ENCODE results near the gene HOMER1.

The HOMER1 gene

DNA sequence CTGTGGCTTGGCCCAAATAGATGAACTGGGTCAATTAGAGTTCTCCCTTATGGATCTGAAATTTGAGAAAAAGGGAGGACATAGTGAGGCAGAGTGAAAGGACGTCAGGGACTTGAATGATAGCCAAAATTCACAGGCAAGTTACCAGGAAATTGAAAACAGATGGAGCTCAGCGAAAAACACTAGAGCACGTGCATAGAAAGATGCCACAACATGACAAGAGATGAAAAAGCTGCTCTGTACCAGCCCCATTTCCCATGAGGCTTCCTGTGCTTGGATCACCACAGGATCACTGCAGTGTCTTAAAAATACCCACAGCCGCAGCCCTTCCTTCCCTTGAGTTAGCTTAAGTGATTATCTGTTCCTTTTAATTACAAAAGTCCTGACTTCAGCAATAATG, 39.0 kb upstream of the HOMER1 start:
- peak; percentile 88 for DNase-seq (ENCODE audit: low read depth)
- TF ChIP-seq, protein P1, sequence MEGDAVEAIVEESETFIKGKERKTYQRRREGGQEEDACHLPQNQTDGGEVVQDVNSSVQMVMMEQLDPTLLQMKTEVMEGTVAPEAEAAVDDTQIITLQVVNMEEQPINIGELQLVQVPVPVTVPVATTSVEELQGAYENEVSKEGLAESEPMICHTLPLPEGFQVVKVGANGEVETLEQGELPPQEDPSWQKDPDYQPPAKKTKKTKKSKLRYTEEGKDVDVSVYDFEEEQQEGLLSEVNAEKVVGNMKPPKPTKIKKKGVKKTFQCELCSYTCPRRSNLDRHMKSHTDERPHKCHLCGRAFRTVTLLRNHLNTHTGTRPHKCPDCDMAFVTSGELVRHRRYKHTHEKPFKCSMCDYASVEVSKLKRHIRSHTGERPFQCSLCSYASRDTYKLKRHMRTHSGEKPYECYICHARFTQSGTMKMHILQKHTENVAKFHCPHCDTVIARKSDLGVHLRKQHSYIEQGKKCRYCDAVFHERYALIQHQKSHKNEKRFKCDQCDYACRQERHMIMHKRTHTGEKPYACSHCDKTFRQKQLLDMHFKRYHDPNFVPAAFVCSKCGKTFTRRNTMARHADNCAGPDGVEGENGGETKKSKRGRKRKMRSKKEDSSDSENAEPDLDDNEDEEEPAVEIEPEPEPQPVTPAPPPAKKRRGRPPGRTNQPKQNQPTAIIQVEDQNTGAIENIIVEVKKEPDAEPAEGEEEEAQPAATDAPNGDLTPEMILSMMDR (conservative IDR thresholded peaks at IDR 0.05; ENCODE audit: control insufficient read depth, insufficient read depth, low read depth, low read length), result no peak
- no peak overlapping the region for H3K4me3 ChIP-seq (ENCODE audit: control insufficient read depth, low read depth, low read length)

DNA sequence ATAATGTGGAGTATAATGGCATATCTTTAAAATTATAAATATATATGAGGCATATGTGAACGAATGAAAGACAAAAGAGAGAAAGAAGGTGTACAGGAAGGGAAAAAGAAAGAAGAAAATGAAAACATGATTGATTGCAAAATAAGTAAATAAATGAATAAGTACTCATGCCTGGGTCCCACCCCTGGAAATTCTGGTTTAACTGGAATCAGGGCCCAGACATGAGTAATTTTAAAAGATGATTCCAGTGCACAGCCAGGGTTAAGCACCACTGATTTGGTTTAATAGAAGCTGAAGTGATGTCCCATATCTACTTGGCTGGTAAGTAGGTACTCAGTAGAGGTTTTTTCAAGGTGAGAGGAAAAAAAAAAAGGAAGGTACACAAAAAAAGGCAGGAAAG, 34.0 kb upstream of the HOMER1 start:
- no peak for DNase-seq (ENCODE audit: low read depth)
- H3K4me3 ChIP-seq (ENCODE audit: control insufficient read depth, low read depth, low read length), result no peak overlapping the region
- TF ChIP-seq, protein P1 (conservative IDR thresholded peaks at IDR 0.05; ENCODE audit: control insufficient read depth, insufficient read depth, low read depth, low read length), result no peak

DNA sequence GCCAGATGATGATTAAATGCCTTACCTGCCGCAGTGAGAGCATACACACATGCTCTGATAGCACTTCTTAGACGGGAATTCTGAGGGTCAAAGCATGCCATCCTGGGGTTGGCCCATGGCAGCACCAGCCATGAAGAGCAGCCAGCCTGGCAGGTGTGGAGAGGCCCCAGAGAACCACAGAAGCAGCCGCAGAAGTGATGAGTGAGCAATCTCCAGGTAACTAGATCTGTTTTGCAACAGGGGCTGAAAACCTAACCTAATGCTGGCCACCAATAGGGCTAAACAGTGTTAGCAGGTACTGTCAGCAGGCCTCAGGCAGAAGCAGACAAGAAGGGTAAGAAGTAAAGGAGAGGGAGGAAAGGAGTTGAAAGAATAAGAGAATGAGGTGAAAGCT, 33.5 kb upstream of the HOMER1 start:
- TF ChIP-seq, protein P1 (conservative IDR thresholded peaks at IDR 0.05; ENCODE audit: control insufficient read depth, insufficient read depth, low read depth, low read length), result no peak
- no peak for DNase-seq (ENCODE audit: low read depth)
- no peak overlapping the region for H3K4me3 ChIP-seq (ENCODE audit: control insufficient read depth, low read depth, low read length)

DNA sequence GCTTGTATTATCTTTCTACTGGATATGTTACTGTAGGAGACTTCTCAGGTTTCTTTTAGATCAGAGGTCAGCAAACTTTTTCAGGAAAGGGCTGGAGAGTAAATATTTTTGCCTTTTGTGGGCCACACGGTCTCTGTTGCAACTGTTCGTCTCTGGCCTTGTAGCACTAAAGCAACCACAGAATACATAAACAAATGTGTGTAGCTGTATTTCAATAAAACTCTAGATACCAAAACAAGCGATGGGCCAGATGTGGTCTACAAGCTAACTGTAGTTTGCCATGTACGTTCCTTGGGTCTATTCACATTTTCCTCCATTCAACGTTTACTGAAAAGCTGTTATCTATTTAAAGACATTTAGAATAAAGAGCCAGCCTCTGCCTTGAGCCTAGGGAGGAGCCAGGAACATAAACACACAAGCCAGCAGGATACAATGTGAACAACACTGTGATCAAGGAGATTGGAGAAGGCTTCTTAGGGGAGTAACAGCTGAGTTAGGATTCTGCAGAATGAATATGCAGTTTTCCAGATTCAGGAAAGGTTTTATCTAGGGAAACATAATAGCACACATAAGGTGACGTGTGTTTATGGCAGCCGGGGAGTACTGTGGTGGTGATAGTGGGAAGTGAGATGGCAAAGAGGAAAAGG, 33.0 kb upstream of the HOMER1 start:
- no peak for DNase-seq (ENCODE audit: low read depth)
- TF ChIP-seq, protein P1 (conservative IDR thresholded peaks at IDR 0.05; ENCODE audit: control insufficient read depth, insufficient read depth, low read depth, low read length), result no peak
- no peak overlapping the region for H3K4me3 ChIP-seq (ENCODE audit: control insufficient read depth, low read depth, low read length)

DNA sequence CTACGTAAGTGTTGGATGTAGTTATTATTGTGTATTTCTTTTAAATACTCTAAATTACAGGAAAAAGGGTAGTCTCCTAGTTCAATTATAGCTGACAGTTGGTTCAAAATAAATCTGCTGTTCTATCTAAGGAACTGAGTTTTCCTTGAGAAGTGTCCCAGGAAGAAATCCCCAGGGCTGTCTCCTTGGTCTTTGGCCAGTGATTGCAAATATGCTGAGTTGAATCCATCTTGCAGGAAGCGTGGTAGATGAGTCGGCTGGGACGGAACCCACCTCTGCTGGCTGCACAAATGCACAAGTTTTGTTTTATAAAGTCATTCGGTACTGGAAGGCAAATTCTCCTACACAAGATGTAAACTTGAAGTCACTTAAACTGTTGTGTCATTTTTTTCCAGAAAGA, 30.2 kb upstream of the HOMER1 start:
- TF ChIP-seq, protein P1 (conservative IDR thresholded peaks at IDR 0.05; ENCODE audit: control insufficient read depth, insufficient read depth, low read depth, low read length), result no peak
- H3K4me3 ChIP-seq (ENCODE audit: control insufficient read depth, low read depth, low read length), result no peak overlapping the region
- DNase-seq (ENCODE audit: low read depth), result peak; percentile 45

DNA sequence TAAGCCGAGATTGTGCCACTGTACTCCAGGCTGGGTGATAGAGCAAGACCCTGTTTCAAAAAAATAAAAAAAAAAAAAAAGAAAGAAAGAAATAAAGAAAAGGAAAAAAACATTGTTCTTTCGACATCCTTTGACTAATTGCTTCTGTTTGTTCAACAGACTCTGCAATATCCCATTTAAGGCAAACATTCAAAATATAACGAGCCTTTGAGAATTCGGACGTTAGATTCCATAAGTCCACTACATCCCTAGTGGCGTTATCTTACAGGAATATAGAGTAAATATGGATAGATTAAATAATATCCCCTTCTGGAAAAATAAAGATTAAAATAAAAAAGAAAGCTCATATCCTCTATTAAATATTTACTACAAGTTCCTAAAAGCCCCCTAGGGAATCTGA, 27.0 kb upstream of the HOMER1 start:
- no peak overlapping the region for H3K4me3 ChIP-seq (ENCODE audit: control insufficient read depth, low read depth, low read length)
- no peak for DNase-seq (ENCODE audit: low read depth)
- TF ChIP-seq, protein P1 (conservative IDR thresholded peaks at IDR 0.05; ENCODE audit: control insufficient read depth, insufficient read depth, low read depth, low read length), result no peak
